ENCODE measurements around the gene DUOXA2. TPM values are rescaled to one million over a fixed set of nuclear protein-coding genes. Genes with fewer than 3 reads are reported as not detected.

The DUOXA2 gene
- total RNA-seq, 2 donors from 2014 or later, result 30.2 to 48.5 TPM

GRCh38 chr15:45148076-45149059 lies 34.2 kb downstream of the DUOXA2 start:
- intact Hi-C loops (cut with DNase I), result no loop called here
- Histone ChIP-seq H3K4me3 (no peak overlapping the region), H3K27ac (no peak overlapping the region), H3K9me3 (no peaks in the 10 kb centered on the region), H3K27me3 (no peaks in the 10 kb centered on the region), H3K4me1 (no peaks in the 10 kb centered on the region), H3K36me3 (no peaks in the 10 kb centered on the region), H3K9ac (ENCODE audit: low read depth in 2 of 2, low read length in 2 of 2) (no peak overlapping the region)
- no peak for TF ChIP-seq CTCF (IDR thresholded peaks at IDR 0.05)
- no peak for DNase-seq

- Histone ChIP-seq H3K27me3 (no peaks in the 10 kb centered on the region), H3K9me3 (no peaks in the 10 kb centered on the region), H3K4me1 (no peaks in the 10 kb centered on the region), H3K9ac (ENCODE audit: low read depth in 2 of 2, low read length in 2 of 2) (no peak overlapping the region), H3K27ac (no peak overlapping the region), H3K4me3 (no peak overlapping the region), H3K36me3 (no peaks in the 10 kb centered on the region)
- no peak for TF ChIP-seq CTCF (IDR thresholded peaks at IDR 0.05)
- intact Hi-C loops (cut with DNase I), result no loop called here
- DNase-seq, result no peak
Measured at GRCh38 chr15:45149060-45149459, 34.9 kb downstream of the DUOXA2 start.

- H3K27me3 ChIP-seq, result no peaks in the 10 kb centered on the region
- H3K4me1 ChIP-seq, result no peaks in the 10 kb centered on the region
- intact Hi-C loops (cut with DNase I), result no loop called here
- no peak overlapping the region for H3K4me3 ChIP-seq
- no peak for DNase-seq
- H3K9me3 ChIP-seq, result no peaks in the 10 kb centered on the region
- no peaks in the 10 kb centered on the region for H3K36me3 ChIP-seq
- no peak overlapping the region for H3K27ac ChIP-seq
- no peak for TF ChIP-seq CTCF (IDR thresholded peaks at IDR 0.05)
- H3K9ac ChIP-seq (ENCODE audit: low read depth in 2 of 2, low read length in 2 of 2), result no peak overlapping the region
Measured at GRCh38 chr15:45150481-45150880, 36.4 kb downstream of the DUOXA2 start.

- Histone ChIP-seq H3K9ac (ENCODE audit: low read depth in 2 of 2, low read length in 2 of 2) (no peak overlapping the region), H3K9me3 (no peaks in the 10 kb centered on the region), H3K27me3 (no peaks in the 10 kb centered on the region), H3K4me3 (no peak overlapping the region), H3K4me1 (no peaks in the 10 kb centered on the region), H3K27ac (no peak overlapping the region), H3K36me3 (no peaks in the 10 kb centered on the region)
- no peak for TF ChIP-seq CTCF (IDR thresholded peaks at IDR 0.05)
- DNase-seq, result no peak
- intact Hi-C loops (cut with DNase I), result no loop called here
Measured at GRCh38 chr15:45150997-45151396, 36.9 kb downstream of the DUOXA2 start.

- Histone ChIP-seq H3K4me1 (no peaks in the 10 kb centered on the region), H3K36me3 (no peaks in the 10 kb centered on the region), H3K27ac (no peak overlapping the region), H3K9me3 (no peaks in the 10 kb centered on the region), H3K4me3 (no peak overlapping the region), H3K27me3 (no peaks in the 10 kb centered on the region), H3K9ac (ENCODE audit: low read depth in 2 of 2, low read length in 2 of 2) (no peak overlapping the region)
- no peak for TF ChIP-seq CTCF (IDR thresholded peaks at IDR 0.05)
- DNase-seq, result no peak
- intact Hi-C loops (cut with DNase I), result no loop called here
Measured at GRCh38 chr15:45151998-45152828, 38.1 kb downstream of the DUOXA2 start.
